Endodermal cell (in vitro differentiated cells): ENCODE results near the gene KANSL1L. TPM values are rescaled to one million over a fixed set of nuclear protein-coding genes. Genes with fewer than 3 reads are reported as not detected.

Source experiments
- DNase-seq: peaks from one replicate; pipeline ENCODE4 v3.0.0-alpha.2; 2017
- H3K27ac ChIP-seq: 2 replicates; pipeline ENCODE4 v1.5.1; 2013; ENCODE audit warnings: mild to moderate bottlenecking, low read depth, low read length, moderate library complexity
- H3K27me3 ChIP-seq: 2 replicates; pipeline ENCODE4 v1.6.1; 2013; ENCODE audit warnings: mild to moderate bottlenecking, low read length, moderate library complexity; ENCODE audit not compliant: insufficient read depth, control insufficient read depth, poor library complexity, severe bottlenecking
- H3K36me3 ChIP-seq: 2 replicates; pipeline ENCODE4 v1.7.0; 2013; ENCODE audit warnings: mild to moderate bottlenecking, low read length, moderate library complexity; ENCODE audit not compliant: control insufficient read depth, insufficient read depth
- H3K4me1 ChIP-seq: one replicate; pipeline ENCODE4 v1.7.0; 2013; ENCODE audit warnings: low read length; ENCODE audit not compliant: control insufficient read depth, insufficient read depth
- H3K4me3 ChIP-seq: 2 replicates; pipeline ENCODE4 v1.5.1; 2013; ENCODE audit warnings: mild to moderate bottlenecking, low read length, moderate library complexity
- H3K9ac ChIP-seq: 2 replicates; pipeline ENCODE4 v1.6.1; 2013; ENCODE audit warnings: mild to moderate bottlenecking, low read length, moderate library complexity; ENCODE audit not compliant: poor library complexity, severe bottlenecking; ENCODE audit errors: extremely low read depth
- H3K9me3 ChIP-seq: 2 replicates; pipeline ENCODE4 v1.6.1; 2013; ENCODE audit warnings: mild to moderate bottlenecking, low read length, moderate library complexity; ENCODE audit not compliant: control insufficient read depth
- H3K27ac Mint-ChIP-seq: 2 replicates; pipeline ENCODE4 v1.8.0; 2020; ENCODE audit warnings: mixed read lengths
- H3K27me3 Mint-ChIP-seq: 2 replicates; pipeline ENCODE4 v1.8.0; 2021; ENCODE audit warnings: mild to moderate bottlenecking, mixed read lengths; ENCODE audit not compliant: insufficient read depth
- H3K36me3 Mint-ChIP-seq: 2 replicates; pipeline ENCODE4 v1.8.0; 2020; ENCODE audit warnings: low read depth, mixed read lengths
- H3K4me1 Mint-ChIP-seq: 2 replicates; pipeline ENCODE4 v1.8.0; 2020; ENCODE audit warnings: mixed read lengths
- H3K4me3 Mint-ChIP-seq: 2 replicates; pipeline ENCODE4 v1.8.0; 2020; ENCODE audit warnings: mild to moderate bottlenecking, moderate library complexity, mixed read lengths
- H3K9me3 Mint-ChIP-seq: 2 replicates; pipeline ENCODE4 v1.8.0; 2020; ENCODE audit warnings: mild to moderate bottlenecking, mixed read lengths
- CTCF ChIP-seq: fragments of 200-600 bp; sonication (generic); conservative IDR thresholded peaks from 2 replicates; pipeline ENCODE4 v1.5.0; 2021; ENCODE audit warnings: antibody characterized with exemption, mild to moderate bottlenecking
- WGBS, 2 experiments: methylation state at CpG; one replicate each; pipeline versions ENCODE4 v1.1.5 to v1.1.7; 2013; ENCODE audit warnings: missing lambda C conversion rate in 2 of 2, mixed read lengths in 1 of 2; ENCODE audit not compliant: insufficient coverage in 1 of 2, insufficient read length in 1 of 2; 5-methylcytosine and 5-hydroxymethylcytosine counted together
- total RNA-seq, 2 donors: library from RNA; stranded (reverse); fragmentation: NEBNext Ultra II Directional in 1 of 2; extraction: Animal tissue kit (Norgen Biotek cat#: 25700) in 1 of 2; gene quantifications; 2 replicates in 1 of 2; 3 replicates in 1 of 2; pipeline ENCODE4 v1.2.1, GENCODE V29; 2021

The KANSL1L gene
- total RNA-seq, 2 donors from 2014 or later = 26.6 to 31.3 TPM

GRCh38 chr2:210190345-210190744 lies 19.1 kb upstream of the KANSL1L start:
- Histone ChIP-seq H3K27me3 (no peaks in the 10 kb centered on the region), H3K4me3 (no peak overlapping the region), H3K9me3 (peaks cover 18% of the 10 kb centered on the region), H3K36me3 (no peaks in the 10 kb centered on the region), H3K9ac (no peak overlapping the region), H3K4me1 (no peaks in the 10 kb centered on the region), H3K27ac (no peak overlapping the region)
- 98 to 100% methylated on average over 1 to 3 of the region's 4 CpGs for WGBS, 2 experiments
- DNase-seq = no peak
- peaks cover 8% of the 10 kb centered on the region for H3K4me1 Mint-ChIP-seq
- no peaks in the 10 kb centered on the region for H3K36me3 Mint-ChIP-seq
- H3K27ac Mint-ChIP-seq = no peak overlapping the region
- peaks cover 20% of the 10 kb centered on the region for H3K9me3 Mint-ChIP-seq
- TF ChIP-seq CTCF = no peak
- no peak overlapping the region for H3K4me3 Mint-ChIP-seq
- H3K27me3 Mint-ChIP-seq = no peaks in the 10 kb centered on the region

GRCh38 chr2:210189452-210190138 lies 18.4 kb upstream of the KANSL1L start:
- Mint-ChIP-seq H3K9me3 (peaks cover 27% of the 10 kb centered on the region), H3K36me3 (peaks cover 3% of the 10 kb centered on the region), H3K4me1 (peaks cover 8% of the 10 kb centered on the region), H3K4me3 (no peak overlapping the region), H3K27ac (peak overlapping the region; percentile 30), H3K27me3 (no peaks in the 10 kb centered on the region)
- WGBS, 2 experiments = 100% methylated on average over 1 of the region's 1 CpG; no CpG with 5 or more reads in 1 of the 2 experiments
- H3K27ac ChIP-seq = no peak overlapping the region
- H3K36me3 ChIP-seq = no peaks in the 10 kb centered on the region
- no peak for TF ChIP-seq CTCF
- no peak overlapping the region for H3K4me3 ChIP-seq
- no peak overlapping the region for H3K9ac ChIP-seq
- H3K27me3 ChIP-seq = no peaks in the 10 kb centered on the region
- peaks cover 26% of the 10 kb centered on the region for H3K9me3 ChIP-seq
- no peak for DNase-seq
- no peaks in the 10 kb centered on the region for H3K4me1 ChIP-seq

GRCh38 chr2:210188755-210189154 lies 17.5 kb upstream of the KANSL1L start:
- 82 to 90% methylated on average over 2 of the region's 2 CpGs for WGBS, 2 experiments
- H3K36me3 ChIP-seq = no peaks in the 10 kb centered on the region
- no peaks in the 10 kb centered on the region for H3K4me1 ChIP-seq
- Mint-ChIP-seq H3K4me1 (peaks cover 8% of the 10 kb centered on the region), H3K4me3 (no peak overlapping the region), H3K36me3 (peaks cover 7% of the 10 kb centered on the region), H3K27me3 (no peaks in the 10 kb centered on the region), H3K9me3 (peaks cover 36% of the 10 kb centered on the region), H3K27ac (no peak overlapping the region)
- no peak for TF ChIP-seq CTCF
- no peak overlapping the region for H3K9ac ChIP-seq
- no peaks in the 10 kb centered on the region for H3K27me3 ChIP-seq
- H3K4me3 ChIP-seq = no peak overlapping the region
- no peak overlapping the region for H3K27ac ChIP-seq
- H3K9me3 ChIP-seq = peaks cover 34% of the 10 kb centered on the region
- DNase-seq = no peak
